GM21360 (cell line): Measurements from ENCODE around the gene WDHD1.
"Not testable (repeated sequence)": the region's sequence is repeated elsewhere in the genome, so short reads cannot be mapped to it uniquely, and the experiment has no call there.

Experiments used
- ATAC-seq: cut with Tn5 transposase; IDR thresholded peaks from one replicate; pipeline ENCODE4 v1.9.1; 2021; ENCODE audit warnings: mild to moderate bottlenecking, moderate library complexity; ENCODE audit not compliant: unreplicated experiment

WDHD1 gene

GRCh38 chr14:55047301-55048053, 20.6 kb upstream of the WDHD1 start:
- ATAC-seq: no peak

- no peak for ATAC-seq
These were observed 18.2 kb upstream of the WDHD1 start for GRCh38 chr14:55045087-55045486.

GRCh38 chr14:55043528-55043927, 16.6 kb upstream of the WDHD1 start:
- no peak for ATAC-seq

- ATAC-seq: no peak
These were observed 11.8 kb upstream of the WDHD1 start for GRCh38 chr14:55038708-55039107.

GRCh38 chr14:55037995-55038394, 11.1 kb upstream of the WDHD1 start:
- ATAC-seq: not testable (repeated sequence)

- no peak for ATAC-seq
These were observed 4.3 kb upstream of the WDHD1 start for GRCh38 chr14:55031190-55031589.

GRCh38 chr14:55028476-55028875, 1.6 kb upstream of the WDHD1 start:
- no peak for ATAC-seq

GRCh38 chr14:55028066-55028465, 1.2 kb upstream of the WDHD1 start:
- ATAC-seq: no peak

- no peak for ATAC-seq
These were observed 482 bp downstream of the WDHD1 start for GRCh38 chr14:55026441-55026792.

GRCh38 chr14:55025948-55026347, 951 bp downstream of the WDHD1 start:
- no peak for ATAC-seq

GRCh38 chr14:55024365-55024764, 2.5 kb downstream of the WDHD1 start:
- ATAC-seq: not testable (repeated sequence)

- ATAC-seq: no peak
These were observed 6.8 kb downstream of the WDHD1 start for GRCh38 chr14:55019968-55020554.

GRCh38 chr14:55015006-55015405, 11.9 kb downstream of the WDHD1 start:
- no peak for ATAC-seq

GRCh38 chr14:55005071-55005470, 21.8 kb downstream of the WDHD1 start:
- no peak for ATAC-seq

- ATAC-seq: no peak
These were observed 26.5 kb downstream of the WDHD1 start for GRCh38 chr14:55000381-55000780.

- ATAC-seq: no peak
These were observed 41.7 kb downstream of the WDHD1 start for GRCh38 chr14:54985156-54985555.

GRCh38 chr14:54981698-54982097, 45.2 kb downstream of the WDHD1 start:
- no peak for ATAC-seq

GRCh38 chr14:54979039-54979438, 47.9 kb downstream of the WDHD1 start:
- no peak for ATAC-seq

GRCh38 chr14:54976316-54976715, 50.6 kb downstream of the WDHD1 start:
- no peak for ATAC-seq

GRCh38 chr14:54975856-54976255, 51.0 kb downstream of the WDHD1 start:
- ATAC-seq: no peak

- no peak for ATAC-seq
These were observed 52.0 kb downstream of the WDHD1 start for GRCh38 chr14:54974788-54975414.

GRCh38 chr14:54967496-54967895, 59.4 kb downstream of the WDHD1 start:
- ATAC-seq: no peak
